Stimulated activated CD8-positive, alpha-beta memory T cell treated with anti-CD3 and anti-CD28 coated beads, Interleukin-15, amount 100 ng/mL, for 48 hours (primary cell): ENCODE measurements around the gene ASPSCR1.
A peak's percentile ranks its signal among the peaks of the same experiment; 100 is the strongest.

ENCODE experiments used
- DNase-seq, 2 donors: peaks; one replicate each; pipeline ENCODE4 v3.0.0-alpha.2; 2020; ENCODE audit warnings: low read depth in 2 of 2

ASPSCR1 gene

GRCh38 chr17:82055023-82055964 lies 77.9 kb downstream of the ASPSCR1 start:
- no peak for DNase-seq

DNA sequence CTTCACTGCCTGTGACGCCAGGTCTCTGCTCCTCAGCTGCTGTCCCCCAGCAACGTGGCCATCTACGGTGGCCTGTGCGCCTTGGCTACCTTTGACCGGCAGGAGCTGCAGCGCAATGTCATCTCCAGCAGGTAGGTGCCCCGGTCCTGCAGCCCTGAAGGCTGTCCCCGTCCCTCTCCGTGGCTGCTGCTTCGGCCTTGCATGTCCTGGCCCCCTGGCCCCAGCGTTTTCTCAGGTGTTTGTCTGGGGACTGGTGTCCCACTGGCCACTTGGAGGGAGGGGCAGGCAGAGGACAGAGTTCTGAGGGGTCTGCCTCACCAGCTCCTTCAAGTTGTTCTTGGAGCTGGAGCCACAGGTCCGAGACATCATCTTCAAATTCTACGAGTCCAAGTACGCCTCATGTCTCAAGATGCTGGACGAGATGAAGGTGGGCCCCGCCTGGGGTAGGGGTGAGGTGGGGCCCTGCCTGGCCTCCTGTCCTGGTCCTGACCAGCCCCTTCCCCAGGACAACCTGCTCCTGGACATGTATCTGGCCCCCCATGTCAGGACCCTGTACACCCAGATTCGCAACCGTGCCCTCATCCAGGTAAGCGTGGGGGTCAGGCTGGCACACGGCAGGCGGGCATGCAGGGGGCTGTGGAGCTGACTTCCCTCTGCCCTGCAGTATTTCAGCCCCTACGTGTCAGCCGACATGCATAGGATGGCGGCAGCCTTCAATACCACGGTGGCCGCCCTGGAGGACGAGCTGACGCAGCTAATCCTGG lies 78.7 kb downstream of the ASPSCR1 start:
- no peak for DNase-seq

GRCh38 chr17:82056729-82057621 lies 79.5 kb downstream of the ASPSCR1 start:
- DNase-seq, result no peak

GRCh38 chr17:82058230-82058854 lies 80.9 kb downstream of the ASPSCR1 start:
- DNase-seq, result no peak

- DNase-seq, result no peak
Measured at GRCh38 chr17:82058855-82059249, 81.4 kb downstream of the ASPSCR1 start.

DNA sequence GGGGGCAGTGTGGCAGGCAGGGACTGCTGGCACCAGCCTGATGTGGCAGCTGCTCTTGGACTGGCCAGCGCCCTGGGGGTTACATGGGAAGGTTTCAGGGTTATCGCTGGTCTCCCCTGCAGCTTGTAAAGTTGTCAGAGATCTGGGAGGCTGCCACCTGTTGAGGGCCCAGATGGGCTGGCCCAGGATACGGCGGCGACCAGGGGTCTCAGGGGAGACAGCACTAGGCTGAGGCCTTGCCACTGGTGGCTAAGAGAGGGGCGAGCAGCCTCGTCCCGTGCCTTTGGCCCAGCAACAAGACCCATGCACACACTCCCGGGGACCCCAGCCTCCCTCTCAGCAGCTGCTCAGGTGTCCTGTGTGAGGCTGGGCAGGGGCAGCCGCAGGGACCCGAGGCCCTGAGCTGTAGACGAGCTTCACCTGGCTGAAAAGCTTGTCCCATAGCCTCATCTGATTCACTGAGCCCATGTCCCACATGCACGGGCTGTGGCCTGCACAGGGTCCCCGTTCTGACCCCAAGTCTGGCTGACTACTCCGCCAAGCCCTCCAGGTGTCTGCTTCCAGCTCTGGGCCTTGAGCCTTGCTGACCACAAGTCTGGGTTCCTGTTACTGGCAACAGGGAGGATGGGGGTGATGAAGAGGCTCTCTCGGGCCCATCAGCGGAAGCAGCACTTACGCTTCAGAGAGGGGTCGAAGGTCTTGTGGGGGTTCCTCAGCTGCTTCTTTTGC lies 82.0 kb downstream of the ASPSCR1 start:
- DNase-seq, result no peak

DNA sequence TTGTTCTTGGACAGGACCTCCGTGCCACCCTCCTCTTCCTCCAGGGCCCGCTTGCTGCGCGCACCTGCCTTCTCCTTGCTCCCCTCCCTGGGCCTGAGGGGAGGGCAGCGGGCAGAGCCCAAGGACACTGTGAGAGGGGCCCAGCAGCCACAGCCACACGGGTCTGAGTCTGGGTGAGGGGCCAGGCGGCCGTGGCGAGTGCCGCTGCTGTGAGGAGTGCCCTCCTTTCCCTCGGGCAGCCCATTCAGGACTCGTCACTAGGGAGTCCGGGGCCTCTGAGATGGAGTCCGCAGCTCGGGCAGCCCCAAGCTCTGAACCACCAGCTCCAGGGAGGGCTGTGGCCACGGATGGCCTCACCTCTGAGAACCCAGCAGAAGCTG lies 82.6 kb downstream of the ASPSCR1 start:
- DNase-seq, result no peak

DNA sequence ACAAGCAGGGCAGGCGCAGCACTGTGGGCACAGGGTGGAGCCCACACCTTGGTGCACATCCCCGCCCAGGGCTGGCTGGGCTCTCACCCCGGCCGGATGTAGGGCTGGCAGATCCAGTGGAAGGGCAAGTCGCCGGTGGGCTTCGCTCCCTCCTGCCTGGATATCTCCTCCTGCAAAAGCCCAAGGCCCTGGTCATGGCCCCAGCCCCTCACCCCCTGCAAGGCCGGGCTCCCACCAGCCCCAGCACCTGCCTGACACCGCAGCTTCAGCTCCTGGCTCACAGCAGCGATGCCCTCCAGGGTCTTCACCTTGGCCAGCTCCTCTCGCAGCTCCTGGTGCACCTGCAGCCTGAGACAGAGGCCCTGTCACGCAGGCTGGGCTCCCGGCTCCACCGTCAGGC lies 83.2 kb downstream of the ASPSCR1 start:
- no peak for DNase-seq

GRCh38 chr17:82061047-82061925 lies 83.9 kb downstream of the ASPSCR1 start:
- DNase-seq, result no peak

DNA sequence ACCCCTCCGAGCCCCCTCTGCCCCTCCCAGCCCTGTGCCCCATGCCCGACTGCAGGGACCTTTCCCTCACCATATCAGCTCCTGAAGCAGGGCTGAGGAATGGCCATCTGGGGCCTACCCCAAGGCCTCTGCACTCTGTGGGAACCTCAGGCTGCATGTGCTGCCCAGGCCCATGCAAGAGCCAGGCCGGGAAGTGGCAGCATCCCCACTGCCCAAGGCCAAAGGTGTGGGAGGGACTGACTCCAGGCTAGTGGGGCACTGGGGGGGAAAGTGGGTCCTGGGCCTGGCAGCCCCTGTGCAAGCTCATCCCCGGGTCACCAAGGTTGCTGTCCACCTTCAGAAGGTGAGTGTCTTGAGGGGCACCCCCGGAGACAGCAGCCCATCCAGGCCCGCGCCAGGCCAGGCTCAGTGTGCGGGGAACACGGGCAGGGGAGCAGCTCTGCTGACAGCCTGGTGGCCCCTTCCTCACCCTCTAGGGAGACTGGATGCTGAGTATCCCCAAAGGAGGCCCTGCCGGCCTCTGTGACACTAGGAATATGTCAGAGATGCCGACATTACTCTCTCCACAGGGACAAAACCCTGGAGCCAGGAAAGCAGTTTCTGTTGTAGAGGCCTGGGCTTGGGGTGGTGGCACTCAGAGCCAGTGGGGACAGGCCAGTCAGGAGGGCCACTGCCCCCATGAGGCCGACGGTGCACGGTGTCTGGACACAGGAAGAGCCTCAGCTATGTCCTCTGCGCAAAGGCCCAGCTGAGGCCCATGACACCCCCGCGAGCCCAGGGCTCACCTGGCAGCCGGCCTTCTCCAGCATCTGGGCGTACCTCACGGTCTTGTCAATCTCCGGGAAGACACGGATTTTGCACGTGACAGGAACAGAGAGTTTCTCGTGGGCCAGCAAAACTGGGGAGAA lies 84.9 kb downstream of the ASPSCR1 start:
- no peak for DNase-seq

- no peak for DNase-seq
Measured at GRCh38 chr17:82062984-82063368, 85.5 kb downstream of the ASPSCR1 start.

- no peak for DNase-seq
Measured at GRCh38 chr17:82063424-82064415, 86.3 kb downstream of the ASPSCR1 start.

- no peak for DNase-seq
Measured at GRCh38 chr17:82064433-82065192, 87.2 kb downstream of the ASPSCR1 start.

DNA sequence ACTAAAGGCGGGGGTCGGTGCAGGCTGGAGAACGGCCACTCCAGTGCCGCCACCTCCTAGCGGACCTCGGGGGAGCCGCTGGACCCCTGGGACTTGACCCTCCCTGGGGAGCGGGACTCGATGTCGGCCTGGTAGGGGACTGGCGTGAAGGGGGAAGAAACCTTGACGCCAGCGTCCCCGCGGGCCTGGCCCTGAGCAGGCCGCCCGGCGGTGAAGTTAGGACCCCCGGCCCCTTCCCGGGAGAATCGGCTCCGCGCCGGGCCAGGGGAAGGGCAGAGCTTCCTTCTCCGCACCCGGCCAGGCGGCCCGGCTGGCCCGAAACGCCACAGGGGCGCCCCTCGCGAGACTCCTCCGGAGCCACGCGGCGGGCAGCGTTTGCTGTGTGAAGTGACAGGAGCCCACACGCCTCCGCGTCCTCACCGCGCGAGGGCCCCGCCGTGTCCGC lies 87.8 kb downstream of the ASPSCR1 start:
- DNase-seq, result no peak

GRCh38 chr17:82065638-82066303 lies 88.3 kb downstream of the ASPSCR1 start, which contains the start of gene DUS1L:
Gene DUS1L (minus strand): TSS chr17:82065804. CDS start chr17:82065059, 745 bp downstream.
- peak; percentile 53 to 61 for DNase-seq
